Measurements from ENCODE around the gene SCIN.
A peak's percentile ranks its signal among the peaks of the same experiment; 100 is the strongest.

DNA sequence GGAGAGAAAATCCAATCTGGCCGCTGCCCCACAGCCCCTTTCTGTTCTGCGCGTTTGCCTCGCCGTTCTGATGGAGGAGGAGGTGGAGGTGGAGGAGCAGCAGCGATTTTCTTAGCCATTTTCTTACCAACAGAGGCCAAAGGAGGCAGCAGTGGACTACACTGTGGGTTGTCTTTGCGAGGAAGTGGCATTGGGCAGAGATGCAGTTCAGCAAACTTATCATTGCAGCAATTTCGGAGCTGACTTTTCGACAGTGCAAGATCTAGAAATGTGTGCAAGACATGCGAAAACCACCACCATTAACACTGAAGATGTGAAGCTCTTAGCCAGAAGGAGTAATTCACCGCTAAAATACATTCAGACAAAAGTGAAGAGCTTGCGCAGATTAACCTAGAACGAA, 115.0 kb downstream of the SCIN start:
- TF ChIP-seq, protein P1, sequence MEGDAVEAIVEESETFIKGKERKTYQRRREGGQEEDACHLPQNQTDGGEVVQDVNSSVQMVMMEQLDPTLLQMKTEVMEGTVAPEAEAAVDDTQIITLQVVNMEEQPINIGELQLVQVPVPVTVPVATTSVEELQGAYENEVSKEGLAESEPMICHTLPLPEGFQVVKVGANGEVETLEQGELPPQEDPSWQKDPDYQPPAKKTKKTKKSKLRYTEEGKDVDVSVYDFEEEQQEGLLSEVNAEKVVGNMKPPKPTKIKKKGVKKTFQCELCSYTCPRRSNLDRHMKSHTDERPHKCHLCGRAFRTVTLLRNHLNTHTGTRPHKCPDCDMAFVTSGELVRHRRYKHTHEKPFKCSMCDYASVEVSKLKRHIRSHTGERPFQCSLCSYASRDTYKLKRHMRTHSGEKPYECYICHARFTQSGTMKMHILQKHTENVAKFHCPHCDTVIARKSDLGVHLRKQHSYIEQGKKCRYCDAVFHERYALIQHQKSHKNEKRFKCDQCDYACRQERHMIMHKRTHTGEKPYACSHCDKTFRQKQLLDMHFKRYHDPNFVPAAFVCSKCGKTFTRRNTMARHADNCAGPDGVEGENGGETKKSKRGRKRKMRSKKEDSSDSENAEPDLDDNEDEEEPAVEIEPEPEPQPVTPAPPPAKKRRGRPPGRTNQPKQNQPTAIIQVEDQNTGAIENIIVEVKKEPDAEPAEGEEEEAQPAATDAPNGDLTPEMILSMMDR (conservative IDR thresholded peaks at IDR 0.05; ENCODE audit: low read length), result 0 out of 2 replicates have a peak, but pooled peaks have one; percentile 20
- no peak for TF ChIP-seq EZH2phosphoT487 (IDR thresholded peaks at IDR 0.05; ENCODE audit: borderline replicate concordance, low read depth, low read length)
